ENCODE measurements around the gene PPP4R1. TPM values are rescaled to one million over a fixed set of nuclear protein-coding genes. Genes with fewer than 3 reads are reported as not detected.

PPP4R1 gene
- total RNA-seq, 1 donor from 2014 or later: 136 TPM

GRCh38 chr18:9519399-9519798 is 95.0 kb downstream of the PPP4R1 start:
- H3K4me1 Mint-ChIP-seq (ENCODE audit: low read depth, unreplicated experiment): no peaks in the 10 kb centered on the region
- H3K9me3 Mint-ChIP-seq (ENCODE audit: unreplicated experiment): no peaks in the 10 kb centered on the region
- no peak overlapping the region for H3K4me3 Mint-ChIP-seq (ENCODE audit: unreplicated experiment)
- no peak overlapping the region for H3K27ac Mint-ChIP-seq (ENCODE audit: unreplicated experiment)
- TF ChIP-seq CTCF (IDR thresholded peaks at IDR 0.05; ENCODE audit: partially characterized antibody, unreplicated experiment): no peak
- DNase-seq: no peak
- H3K36me3 Mint-ChIP-seq (ENCODE audit: unreplicated experiment): no peaks in the 10 kb centered on the region
- no peaks in the 10 kb centered on the region for H3K27me3 Mint-ChIP-seq (ENCODE audit: unreplicated experiment)

GRCh38 chr18:9517869-9518268 is 96.5 kb downstream of the PPP4R1 start:
- DNase-seq: no peak
- no peaks in the 10 kb centered on the region for H3K36me3 Mint-ChIP-seq (ENCODE audit: unreplicated experiment)

GRCh38 chr18:9516437-9517064 is 97.8 kb downstream of the PPP4R1 start:
- no peak overlapping the region for H3K27ac Mint-ChIP-seq (ENCODE audit: unreplicated experiment)
- H3K36me3 Mint-ChIP-seq (ENCODE audit: unreplicated experiment): no peaks in the 10 kb centered on the region
- no peaks in the 10 kb centered on the region for H3K4me1 Mint-ChIP-seq (ENCODE audit: low read depth, unreplicated experiment)
- TF ChIP-seq CTCF (IDR thresholded peaks at IDR 0.05; ENCODE audit: partially characterized antibody, unreplicated experiment): peak; percentile 92
- no peaks in the 10 kb centered on the region for H3K9me3 Mint-ChIP-seq (ENCODE audit: unreplicated experiment)
- H3K27me3 Mint-ChIP-seq (ENCODE audit: unreplicated experiment): no peaks in the 10 kb centered on the region
- no peak for DNase-seq
- no peak overlapping the region for H3K4me3 Mint-ChIP-seq (ENCODE audit: unreplicated experiment)

More at GRCh38 chr18:9517869-9518268, 96.5 kb downstream of the PPP4R1 start:
- TF ChIP-seq CTCF (IDR thresholded peaks at IDR 0.05; ENCODE audit: partially characterized antibody, unreplicated experiment): no peak
- Mint-ChIP-seq H3K27ac (ENCODE audit: unreplicated experiment) (no peak overlapping the region), H3K4me3 (ENCODE audit: unreplicated experiment) (no peak overlapping the region), H3K27me3 (ENCODE audit: unreplicated experiment) (no peaks in the 10 kb centered on the region), H3K4me1 (ENCODE audit: low read depth, unreplicated experiment) (no peaks in the 10 kb centered on the region), H3K9me3 (ENCODE audit: unreplicated experiment) (no peaks in the 10 kb centered on the region)

- Mint-ChIP-seq H3K9me3 (ENCODE audit: unreplicated experiment) (no peaks in the 10 kb centered on the region), H3K27me3 (ENCODE audit: unreplicated experiment) (no peaks in the 10 kb centered on the region), H3K27ac (ENCODE audit: unreplicated experiment) (no peak overlapping the region), H3K4me3 (ENCODE audit: unreplicated experiment) (no peak overlapping the region), H3K4me1 (ENCODE audit: low read depth, unreplicated experiment) (no peaks in the 10 kb centered on the region), H3K36me3 (ENCODE audit: unreplicated experiment) (no peaks in the 10 kb centered on the region)
- TF ChIP-seq CTCF (IDR thresholded peaks at IDR 0.05; ENCODE audit: partially characterized antibody, unreplicated experiment): no peak
- DNase-seq: no peak
These were observed 100.3 kb downstream of the PPP4R1 start for GRCh38 chr18:9513971-9514512.

- no peak for TF ChIP-seq CTCF (IDR thresholded peaks at IDR 0.05; ENCODE audit: partially characterized antibody, unreplicated experiment)
- no peak overlapping the region for H3K4me3 Mint-ChIP-seq (ENCODE audit: unreplicated experiment)
- DNase-seq: no peak
- no peaks in the 10 kb centered on the region for H3K9me3 Mint-ChIP-seq (ENCODE audit: unreplicated experiment)
- no peaks in the 10 kb centered on the region for H3K27me3 Mint-ChIP-seq (ENCODE audit: unreplicated experiment)
- no peak overlapping the region for H3K27ac Mint-ChIP-seq (ENCODE audit: unreplicated experiment)
- H3K4me1 Mint-ChIP-seq (ENCODE audit: low read depth, unreplicated experiment): peaks cover 9% of the 10 kb centered on the region
- peaks cover under 1% of the 10 kb centered on the region for H3K36me3 Mint-ChIP-seq (ENCODE audit: unreplicated experiment)
These were observed 105.8 kb downstream of the PPP4R1 start for GRCh38 chr18:9508446-9509025.

Data from glutamatergic neuron (in vitro differentiated cells).